T-helper 9 cell (primary cell): Measurements from ENCODE around the gene LY9.
"Not testable (repeated sequence)": the region's sequence is repeated elsewhere in the genome, so short reads cannot be mapped to it uniquely, and the experiment has no call there.

ENCODE experiments used
- DNase-seq: peaks from one replicate; pipeline ENCODE4 v3.0.0-alpha.2; 2020

The LY9 gene

DNA sequence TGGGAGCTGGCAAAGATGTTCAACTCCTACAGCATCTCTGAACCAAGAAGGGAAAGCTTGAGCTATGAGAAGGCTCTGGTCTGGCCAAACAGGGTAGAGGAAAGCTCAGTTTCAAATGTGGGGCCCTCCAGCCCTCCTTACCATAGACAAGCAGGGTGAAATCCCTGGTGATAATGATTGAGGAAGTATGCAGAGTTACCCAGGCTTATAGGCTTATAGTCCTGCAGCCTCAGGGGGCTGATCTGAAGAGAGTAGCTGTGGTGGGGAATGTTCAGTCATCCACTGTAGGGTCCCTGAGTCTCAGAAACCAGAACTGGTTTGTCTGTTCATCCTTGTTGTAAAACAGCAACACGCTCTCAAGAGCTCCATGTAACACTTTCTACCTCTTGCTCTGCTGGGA, 19.8 kb upstream of the LY9 start:
- no peak for DNase-seq

DNA sequence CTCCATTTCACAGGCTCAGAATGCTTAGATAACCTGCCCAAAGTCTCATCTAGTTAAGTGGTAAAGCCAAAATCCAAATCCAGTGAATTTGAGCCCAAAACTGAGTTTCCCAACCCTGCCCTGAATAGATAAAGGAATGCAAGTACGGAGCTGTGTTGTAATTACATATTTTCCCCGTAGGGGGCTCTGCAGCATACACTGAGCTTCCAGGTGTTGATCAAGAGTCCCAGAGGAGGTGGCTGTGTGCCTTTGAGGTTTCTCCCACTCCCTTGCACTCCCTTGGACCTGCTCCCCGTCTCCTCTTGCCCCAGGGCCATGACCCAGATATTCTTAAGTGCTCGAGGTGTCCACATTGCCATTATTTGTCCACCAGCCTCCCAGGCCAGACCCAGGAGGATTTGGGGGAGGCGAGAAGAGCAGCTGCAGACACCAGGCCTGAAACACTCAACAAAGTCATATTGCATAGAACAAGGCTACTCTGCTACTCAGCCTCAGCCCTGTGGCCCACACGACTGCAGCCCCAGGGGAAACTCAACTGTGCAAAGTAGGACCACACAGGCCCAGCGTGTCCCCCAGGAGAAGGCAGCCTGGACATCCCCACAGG, 18.4 kb upstream of the LY9 start:
- DNase-seq, result peak; percentile 25

- DNase-seq, result no peak
Observed at GRCh38 chr1:160778976-160779375, 17.0 kb upstream of the LY9 start.

- no peak for DNase-seq
Observed at GRCh38 chr1:160779626-160780397, 16.2 kb upstream of the LY9 start.

DNA sequence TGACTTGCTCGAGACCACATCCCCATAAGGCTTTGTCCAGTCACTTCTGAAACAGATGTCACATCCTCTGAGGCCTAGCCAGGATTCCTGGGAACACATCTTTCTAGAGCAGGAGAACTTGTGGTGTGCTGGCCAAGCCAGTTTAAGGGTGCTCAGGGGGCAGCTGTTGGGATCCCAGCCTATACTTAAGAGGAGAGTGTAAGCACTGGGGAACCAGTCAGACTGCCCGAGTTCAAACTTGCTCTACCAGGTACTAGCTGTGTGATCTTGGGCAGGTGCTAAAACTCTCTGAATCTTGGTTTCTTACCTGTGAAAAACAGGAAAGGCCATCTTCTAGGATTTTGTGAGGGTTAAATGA, 15.6 kb upstream of the LY9 start:
- DNase-seq, result no peak

- no peak for DNase-seq
Observed at GRCh38 chr1:160781186-160781766, 14.7 kb upstream of the LY9 start.

DNA sequence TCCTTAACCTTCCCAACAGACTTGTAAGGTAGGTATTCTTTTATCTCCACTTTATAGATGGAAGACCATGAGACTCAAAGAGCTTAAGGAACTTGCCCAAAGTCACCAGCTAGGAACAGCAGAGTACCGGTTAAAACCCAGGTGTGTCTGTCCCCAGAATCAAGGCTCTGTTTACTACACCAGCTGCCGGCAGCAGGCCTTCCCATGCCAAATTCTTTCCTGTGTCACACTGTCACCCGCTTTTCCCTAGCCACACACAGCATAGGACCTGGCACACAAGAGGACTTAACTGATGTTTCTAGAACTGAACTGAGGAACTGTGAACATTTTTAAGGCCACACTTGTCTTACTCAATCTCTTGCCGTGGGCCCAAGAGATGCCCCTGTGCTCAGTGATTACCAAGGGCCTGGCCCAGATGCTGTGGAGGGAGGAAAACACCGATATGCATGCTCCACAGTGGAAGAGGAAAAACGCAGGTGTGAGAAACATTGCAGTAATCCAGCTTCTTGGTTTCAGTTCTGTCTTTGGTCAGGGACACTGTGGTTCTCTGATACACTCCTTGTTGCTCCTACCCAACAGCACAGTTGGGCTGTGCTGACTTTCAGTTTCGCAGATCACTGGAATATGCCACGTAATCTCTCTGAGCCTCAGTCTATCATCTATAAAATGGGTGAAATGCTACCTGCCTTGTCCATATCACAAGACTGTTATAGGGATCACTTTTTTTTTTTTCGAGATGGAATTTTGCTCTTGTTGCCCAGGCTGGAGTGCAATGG, 13.9 kb upstream of the LY9 start:
- DNase-seq, result no peak

GRCh38 chr1:160782988-160783765, 12.8 kb upstream of the LY9 start:
- not testable (repeated sequence) for DNase-seq

- DNase-seq, result no peak
Observed at GRCh38 chr1:160789051-160789701, 6.8 kb upstream of the LY9 start.

GRCh38 chr1:160789702-160790611, 6.0 kb upstream of the LY9 start:
- DNase-seq, result no peak

DNA sequence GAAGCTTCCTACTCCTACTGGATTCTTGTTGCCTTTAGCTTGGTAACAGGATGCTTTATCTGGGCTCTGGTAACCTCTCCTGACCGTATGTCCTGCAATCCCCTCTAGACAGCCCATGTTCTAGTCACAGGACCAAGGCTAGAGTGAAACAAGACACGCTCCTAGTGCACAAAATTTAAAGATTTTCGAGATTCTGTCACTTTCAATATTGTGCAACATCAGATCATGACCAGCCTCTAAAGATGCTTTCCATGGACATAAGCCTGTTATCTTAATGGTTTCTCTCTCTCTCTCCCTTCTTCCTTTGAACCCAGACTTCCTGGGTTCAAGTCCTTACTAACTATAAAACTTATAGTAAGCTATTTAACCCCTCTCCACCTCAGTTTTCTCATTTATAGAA, 1.6 kb upstream of the LY9 start:
- DNase-seq, result no peak

- DNase-seq, result no peak
Observed at GRCh38 chr1:160797271-160797709, 1.3 kb downstream of the LY9 start.

DNA sequence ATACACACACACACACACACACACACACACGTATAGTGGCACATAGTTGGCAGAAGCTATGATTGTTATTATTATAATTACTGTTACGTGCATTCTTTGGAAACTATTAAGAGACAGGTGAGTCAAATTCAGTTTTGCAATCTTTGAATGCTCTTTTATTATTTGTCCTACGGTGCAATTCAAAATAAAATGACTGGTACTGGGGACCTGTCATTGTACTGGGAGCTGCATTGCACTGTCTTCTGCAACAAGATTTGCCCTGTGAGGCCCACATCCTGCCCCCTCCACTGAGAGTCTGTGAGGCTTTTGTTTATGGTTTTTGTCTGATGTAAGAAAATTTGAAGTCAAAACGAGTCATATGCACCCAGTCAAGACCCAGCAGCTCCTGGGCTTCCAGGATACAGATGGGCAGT, 1.9 kb downstream of the LY9 start:
- peak; percentile 35 for DNase-seq

GRCh38 chr1:160798439-160798838, 2.5 kb downstream of the LY9 start:
- DNase-seq, result no peak

DNA sequence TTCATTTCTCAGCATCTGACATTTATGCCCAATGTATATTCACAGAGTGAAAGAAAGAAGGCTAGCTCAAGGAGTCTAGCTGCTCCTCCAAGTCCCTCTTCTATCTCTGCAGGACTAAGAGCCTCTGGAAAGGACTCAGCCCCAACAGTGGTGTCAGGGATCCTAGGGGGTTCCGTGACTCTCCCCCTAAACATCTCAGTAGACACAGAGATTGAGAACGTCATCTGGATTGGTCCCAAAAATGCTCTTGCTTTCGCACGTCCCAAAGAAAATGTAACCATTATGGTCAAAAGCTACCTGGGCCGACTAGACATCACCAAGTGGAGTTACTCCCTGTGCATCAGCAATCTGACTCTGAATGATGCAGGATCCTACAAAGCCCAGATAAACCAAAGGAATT, 3.7 kb downstream of the LY9 start:
- no peak for DNase-seq

DNA sequence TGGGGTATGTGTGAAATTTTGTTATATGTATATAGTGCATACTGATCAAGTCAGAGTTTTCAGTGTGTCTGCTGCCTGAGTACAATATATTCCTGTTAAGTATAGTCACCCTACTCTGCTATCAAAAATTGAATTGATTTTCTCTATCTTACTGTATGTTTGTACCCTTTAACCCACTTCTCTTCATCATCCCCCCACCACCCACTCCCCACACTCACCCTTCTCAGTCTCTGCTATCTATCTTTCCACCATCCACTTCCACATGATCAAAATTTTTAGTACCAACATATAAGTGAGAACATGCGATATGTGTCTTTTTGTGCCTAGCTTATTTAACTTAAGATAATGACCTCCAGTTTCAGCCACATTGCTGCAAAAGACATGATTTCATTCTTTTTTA, 4.2 kb downstream of the LY9 start:
- no peak for DNase-seq

GRCh38 chr1:160800645-160801408, 4.9 kb downstream of the LY9 start:
- no peak for DNase-seq

- no peak for DNase-seq
Observed at GRCh38 chr1:160801836-160802580, 6.0 kb downstream of the LY9 start.

DNA sequence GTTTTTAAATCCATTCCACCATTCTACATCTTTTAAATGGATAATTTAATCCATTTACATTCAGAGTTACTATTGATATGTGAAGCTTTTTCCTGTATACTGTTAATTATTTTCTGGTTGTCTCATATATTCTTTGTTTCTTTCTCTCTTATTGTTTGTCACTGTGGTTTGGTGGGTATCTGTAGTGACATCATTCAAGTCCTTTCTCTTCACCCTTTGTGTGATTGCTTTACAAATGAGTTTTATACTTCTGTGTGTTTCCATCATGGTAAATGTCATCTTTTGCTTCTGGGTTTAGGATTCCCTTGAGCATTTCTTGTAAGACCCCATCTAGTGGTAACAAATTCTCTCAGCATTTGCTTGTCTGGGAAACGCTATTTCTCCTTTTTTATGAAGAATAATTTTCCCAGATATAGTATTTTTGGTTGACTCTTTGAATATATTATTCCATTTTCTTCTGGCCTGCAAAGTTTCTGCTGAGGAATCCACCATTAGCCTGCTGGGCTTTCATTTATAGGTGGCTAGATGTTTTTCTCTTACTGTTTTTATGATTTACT, 10.2 kb downstream of the LY9 start:
- no peak for DNase-seq
